Retinal pigment epithelial cell (primary cell): ENCODE measurements around the gene SHISA7.
A peak's percentile ranks its signal among the peaks of the same experiment; 100 is the strongest.
"Not testable (repeated sequence)": the region's sequence is repeated elsewhere in the genome, so short reads cannot be mapped to it uniquely, and the experiment has no call there.

Source experiments
- DNase-seq: peaks from one replicate; pipeline ENCODE4 v3.0.0-alpha.2; 2010; ENCODE audit warnings: low read depth
- H3K4me3 ChIP-seq: 2 replicates; pipeline ENCODE4 v1.5.1; 2011; ENCODE audit warnings: mild to moderate bottlenecking, low read length, control low read depth, moderate library complexity
- CTCF ChIP-seq: conservative IDR thresholded peaks from 2 replicates; pipeline ENCODE4 v1.5.1; 2011; ENCODE audit warnings: low read depth, low read length, control low read depth, inconsistent platforms

Gene SHISA7

GRCh38 chr19:55407800-55408532 lies 35.1 kb downstream of the SHISA7 start:
- H3K4me3 ChIP-seq = peak overlapping the region; percentile 52
- no peak for TF ChIP-seq CTCF
- DNase-seq = peak; percentile 99

- not testable (repeated sequence) for DNase-seq
- peak within 1 kb of the TSS; percentile 78 for H3K4me3 ChIP-seq
Measured at GRCh38 chr19:55407550-55407799, 35.6 kb downstream of the SHISA7 start, which contains the start of gene UBE2S. TSS of gene UBE2S (minus strand) at chr19:55407788. CDS start at chr19:55407589, 199 bp downstream.

GRCh38 chr19:55406826-55407549 lies 36.1 kb downstream of the SHISA7 start:
- peak overlapping the region; percentile 78 for H3K4me3 ChIP-seq
- DNase-seq = no peak
- no peak for TF ChIP-seq CTCF

- peak overlapping the region; percentile 78 for H3K4me3 ChIP-seq
- no peak for TF ChIP-seq CTCF
- no peak for DNase-seq
Measured at GRCh38 chr19:55406091-55406825, 36.8 kb downstream of the SHISA7 start.

GRCh38 chr19:55405638-55406037 lies 37.5 kb downstream of the SHISA7 start:
- H3K4me3 ChIP-seq = peak overlapping the region; percentile 78
- no peak for TF ChIP-seq CTCF
- no peak for DNase-seq

- H3K4me3 ChIP-seq = no peak overlapping the region
- no peak for TF ChIP-seq CTCF
- no peak for DNase-seq
Measured at GRCh38 chr19:55402509-55402908, 40.6 kb downstream of the SHISA7 start.

GRCh38 chr19:55401390-55401789 lies 41.7 kb downstream of the SHISA7 start:
- H3K4me3 ChIP-seq, DNase-seq: not testable (repeated sequence)
